ENCODE measurements around the gene SYNPO2. TPM values are rescaled to one million over a fixed set of nuclear protein-coding genes. Genes with fewer than 3 reads are reported as not detected.

Gene SYNPO2
- 1,000 to 10,000 TPM in 3 of 4 donors, 100 to 1,000 TPM in 1; 998 to 4,186 (median 1,764) TPM for total RNA-seq

GRCh38 chr4:118888666-118889311, at the start of gene SYNPO2:
Gene SYNPO2 (plus strand): TSS chr4:118888854. CDS start chr4:118889037, 183 bp downstream.
- in situ Hi-C loops (cut with MboI; ENCODE audit: low sequenced_read_pairs in 4 of 4) (no loop called here), intact Hi-C loops (cut with DNase I; ENCODE audit: low total_unique reads) (loop anchor here (1.0 to 2.0 kb wide), 2 partner anchors 116 to 147 kb away; no protein-coding TSS in a partner anchor)
- H3K27me3 ChIP-seq: no peaks in the 10 kb centered on the region
- ATAC-seq: peak; percentile 67 to 69
- H3K4me1 ChIP-seq: peaks cover 28 to 36% of the 10 kb centered on the region in 2 donors
- peak within 1 kb of the TSS; percentile 72 to 88 (median 85) for H3K27ac ChIP-seq
- H3K9me3 ChIP-seq: no peaks in the 10 kb centered on the region
- peak; percentile 48 to 73 for DNase-seq
- H3K4me3 ChIP-seq: peak within 1 kb of the TSS; percentile 51 to 78 (median 66)
- H3K36me3 ChIP-seq: no peaks in the 10 kb centered on the region
- peak; percentile 10 to 54 for TF ChIP-seq POLR2A (IDR thresholded peaks at IDR 0.05)
- TF ChIP-seq CTCF (IDR thresholded peaks at IDR 0.05 in 4 of 5, conservative IDR thresholded peaks at IDR 0.05 in 1 of 5): no peak

GRCh38 chr4:118839221-118839927, 49.3 kb upstream of the SYNPO2 start:
- Histone ChIP-seq H3K36me3 (no peaks in the 10 kb centered on the region), H3K27ac (no peak overlapping the region), H3K4me3 (no peak overlapping the region), H3K27me3 (no peaks in the 10 kb centered on the region), H3K9me3 (no peaks in the 10 kb centered on the region), H3K4me1 (peaks cover 9 to 13% of the 10 kb centered on the region in 2 donors)
- TF ChIP-seq CTCF (IDR thresholded peaks at IDR 0.05 in 4 of 5, conservative IDR thresholded peaks at IDR 0.05 in 1 of 5) (no peak), POLR2A (IDR thresholded peaks at IDR 0.05) (no peak)
- intact Hi-C loops (cut with DNase I; ENCODE audit: low total_unique reads) (loop anchor here (5.0 kb wide), 1 partner anchor 43 kb away; no protein-coding TSS in a partner anchor), in situ Hi-C loops (cut with MboI; ENCODE audit: low sequenced_read_pairs in 4 of 4) (loop anchor here in 1 of 4 donors (25.0 kb wide), 1 partner anchor 252 kb away; no protein-coding TSS in a partner anchor)
- ATAC-seq (no peak), DNase-seq (no peak)

- TF ChIP-seq POLR2A (IDR thresholded peaks at IDR 0.05) (no peak), CTCF (IDR thresholded peaks at IDR 0.05 in 4 of 5, conservative IDR thresholded peaks at IDR 0.05 in 1 of 5) (no peak)
- H3K27ac ChIP-seq: no peak overlapping the region
- no peaks in the 10 kb centered on the region for H3K4me1 ChIP-seq
- no peaks in the 10 kb centered on the region for H3K36me3 ChIP-seq
- ATAC-seq (no peak), DNase-seq (no peak)
- H3K27me3 ChIP-seq: no peaks in the 10 kb centered on the region
- no peaks in the 10 kb centered on the region for H3K9me3 ChIP-seq
- in situ Hi-C loops (cut with MboI; ENCODE audit: low sequenced_read_pairs in 4 of 4): loop anchor here in 1 of 4 donors (25.0 kb wide), 1 partner anchor 255 kb away; no protein-coding TSS in a partner anchor
- intact Hi-C loops (cut with DNase I; ENCODE audit: low total_unique reads): no loop called here
- H3K4me3 ChIP-seq: no peak overlapping the region
Observed at GRCh38 chr4:118842055-118842454, 46.6 kb upstream of the SYNPO2 start.

GRCh38 chr4:118843237-118843636, 45.4 kb upstream of the SYNPO2 start:
- Histone ChIP-seq H3K9me3 (no peaks in the 10 kb centered on the region), H3K36me3 (no peaks in the 10 kb centered on the region), H3K27ac (no peak overlapping the region), H3K4me3 (no peak overlapping the region), H3K4me1 (no peaks in the 10 kb centered on the region), H3K27me3 (no peaks in the 10 kb centered on the region)
- DNase-seq (no peak), ATAC-seq (no peak)
- TF ChIP-seq POLR2A (IDR thresholded peaks at IDR 0.05) (no peak), CTCF (IDR thresholded peaks at IDR 0.05 in 4 of 5, conservative IDR thresholded peaks at IDR 0.05 in 1 of 5) (no peak)
- in situ Hi-C loops (cut with MboI; ENCODE audit: low sequenced_read_pairs in 4 of 4) (loop anchor here in 1 of 4 donors (25.0 kb wide), 1 partner anchor 256 kb away; no protein-coding TSS in a partner anchor), intact Hi-C loops (cut with DNase I; ENCODE audit: low total_unique reads) (no loop called here)

All from gastrocnemius medialis (tissue), 4 donors.